Suprapubic skin (tissue), 4 donors: ENCODE results near the gene SLCO3A1.

Experiments
- CTCF ChIP-seq, 2 donors: fragments of 200-600 bp in 1 of 2; fragments of 450-650 bp in 1 of 2; sonication (generic) in 1 of 2; IDR thresholded peaks; one replicate each; pipeline ENCODE4 v1.5.1; 2016 to 2019; ENCODE audit warnings: antibody characterized with exemption in 2 of 2, mild to moderate bottlenecking in 1 of 2, moderate library complexity in 1 of 2
- EP300 ChIP-seq: sonication (generic); formaldehyde crosslinking; IDR thresholded peaks from one replicate; pipeline ENCODE4 v1.6.1; 2017; ENCODE audit warnings: antibody characterized with exemption
- POLR2AphosphoS5 ChIP-seq, 3 donors: sonication (generic); formaldehyde crosslinking; IDR thresholded peaks; one replicate each; pipeline ENCODE4 v1.6.1; 2017; ENCODE audit warnings: antibody characterized with exemption in 3 of 3

- TF ChIP-seq EP300 (no peak), CTCF (IDR thresholded peaks at IDR 0.05) (no peak), POLR2AphosphoS5 (IDR thresholded peaks at IDR 0.05) (no peak)
Measured at GRCh38 chr15:91924837-91925495, 71.5 kb downstream of the SLCO3A1 start.
